Measurements from ENCODE around the gene C20orf144. TPM values are rescaled to one million over a fixed set of nuclear protein-coding genes. Genes with fewer than 3 reads are reported as not detected.

C20orf144 gene
- total and polyA plus RNA-seq, 2 experiments from 2014 or later = 0.26 to 0.66 TPM

DNA sequence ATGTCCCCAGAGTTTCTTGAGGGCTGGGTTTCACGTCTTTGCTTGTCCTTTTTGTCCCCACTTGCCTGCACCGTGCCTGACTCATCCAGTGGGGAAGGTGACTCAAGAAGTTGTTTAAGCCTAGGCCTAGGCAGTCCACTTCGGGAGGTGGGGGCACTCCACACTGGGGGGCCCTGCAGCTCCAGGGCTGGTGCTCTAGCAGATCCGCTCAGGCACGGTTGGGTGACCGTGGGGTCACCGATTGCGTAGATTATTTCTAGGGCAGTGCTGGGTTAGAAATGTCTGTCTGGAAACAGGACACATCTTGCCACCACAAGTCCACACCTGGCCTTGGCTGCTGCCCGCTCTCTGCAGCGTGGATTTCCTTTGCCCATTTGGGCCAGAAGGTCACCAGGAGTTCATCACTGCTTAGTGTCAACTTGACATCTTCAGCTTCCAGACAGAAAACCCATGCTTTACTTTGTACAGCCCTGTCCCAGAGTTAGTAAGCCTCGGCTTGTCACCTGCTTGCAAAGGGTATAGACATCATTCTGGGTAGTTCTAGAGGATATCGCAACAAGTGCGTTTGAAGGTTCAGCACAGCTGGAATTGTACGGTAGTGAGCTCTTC is 13.6 kb upstream of the C20orf144 start (continued):
- TF ChIP-seq ZNF331 (CRISPR knock-in tag; IDR thresholded peaks at IDR 0.05; ENCODE audit: low read depth) = no peak
- TF ChIP-seq, protein P1, sequence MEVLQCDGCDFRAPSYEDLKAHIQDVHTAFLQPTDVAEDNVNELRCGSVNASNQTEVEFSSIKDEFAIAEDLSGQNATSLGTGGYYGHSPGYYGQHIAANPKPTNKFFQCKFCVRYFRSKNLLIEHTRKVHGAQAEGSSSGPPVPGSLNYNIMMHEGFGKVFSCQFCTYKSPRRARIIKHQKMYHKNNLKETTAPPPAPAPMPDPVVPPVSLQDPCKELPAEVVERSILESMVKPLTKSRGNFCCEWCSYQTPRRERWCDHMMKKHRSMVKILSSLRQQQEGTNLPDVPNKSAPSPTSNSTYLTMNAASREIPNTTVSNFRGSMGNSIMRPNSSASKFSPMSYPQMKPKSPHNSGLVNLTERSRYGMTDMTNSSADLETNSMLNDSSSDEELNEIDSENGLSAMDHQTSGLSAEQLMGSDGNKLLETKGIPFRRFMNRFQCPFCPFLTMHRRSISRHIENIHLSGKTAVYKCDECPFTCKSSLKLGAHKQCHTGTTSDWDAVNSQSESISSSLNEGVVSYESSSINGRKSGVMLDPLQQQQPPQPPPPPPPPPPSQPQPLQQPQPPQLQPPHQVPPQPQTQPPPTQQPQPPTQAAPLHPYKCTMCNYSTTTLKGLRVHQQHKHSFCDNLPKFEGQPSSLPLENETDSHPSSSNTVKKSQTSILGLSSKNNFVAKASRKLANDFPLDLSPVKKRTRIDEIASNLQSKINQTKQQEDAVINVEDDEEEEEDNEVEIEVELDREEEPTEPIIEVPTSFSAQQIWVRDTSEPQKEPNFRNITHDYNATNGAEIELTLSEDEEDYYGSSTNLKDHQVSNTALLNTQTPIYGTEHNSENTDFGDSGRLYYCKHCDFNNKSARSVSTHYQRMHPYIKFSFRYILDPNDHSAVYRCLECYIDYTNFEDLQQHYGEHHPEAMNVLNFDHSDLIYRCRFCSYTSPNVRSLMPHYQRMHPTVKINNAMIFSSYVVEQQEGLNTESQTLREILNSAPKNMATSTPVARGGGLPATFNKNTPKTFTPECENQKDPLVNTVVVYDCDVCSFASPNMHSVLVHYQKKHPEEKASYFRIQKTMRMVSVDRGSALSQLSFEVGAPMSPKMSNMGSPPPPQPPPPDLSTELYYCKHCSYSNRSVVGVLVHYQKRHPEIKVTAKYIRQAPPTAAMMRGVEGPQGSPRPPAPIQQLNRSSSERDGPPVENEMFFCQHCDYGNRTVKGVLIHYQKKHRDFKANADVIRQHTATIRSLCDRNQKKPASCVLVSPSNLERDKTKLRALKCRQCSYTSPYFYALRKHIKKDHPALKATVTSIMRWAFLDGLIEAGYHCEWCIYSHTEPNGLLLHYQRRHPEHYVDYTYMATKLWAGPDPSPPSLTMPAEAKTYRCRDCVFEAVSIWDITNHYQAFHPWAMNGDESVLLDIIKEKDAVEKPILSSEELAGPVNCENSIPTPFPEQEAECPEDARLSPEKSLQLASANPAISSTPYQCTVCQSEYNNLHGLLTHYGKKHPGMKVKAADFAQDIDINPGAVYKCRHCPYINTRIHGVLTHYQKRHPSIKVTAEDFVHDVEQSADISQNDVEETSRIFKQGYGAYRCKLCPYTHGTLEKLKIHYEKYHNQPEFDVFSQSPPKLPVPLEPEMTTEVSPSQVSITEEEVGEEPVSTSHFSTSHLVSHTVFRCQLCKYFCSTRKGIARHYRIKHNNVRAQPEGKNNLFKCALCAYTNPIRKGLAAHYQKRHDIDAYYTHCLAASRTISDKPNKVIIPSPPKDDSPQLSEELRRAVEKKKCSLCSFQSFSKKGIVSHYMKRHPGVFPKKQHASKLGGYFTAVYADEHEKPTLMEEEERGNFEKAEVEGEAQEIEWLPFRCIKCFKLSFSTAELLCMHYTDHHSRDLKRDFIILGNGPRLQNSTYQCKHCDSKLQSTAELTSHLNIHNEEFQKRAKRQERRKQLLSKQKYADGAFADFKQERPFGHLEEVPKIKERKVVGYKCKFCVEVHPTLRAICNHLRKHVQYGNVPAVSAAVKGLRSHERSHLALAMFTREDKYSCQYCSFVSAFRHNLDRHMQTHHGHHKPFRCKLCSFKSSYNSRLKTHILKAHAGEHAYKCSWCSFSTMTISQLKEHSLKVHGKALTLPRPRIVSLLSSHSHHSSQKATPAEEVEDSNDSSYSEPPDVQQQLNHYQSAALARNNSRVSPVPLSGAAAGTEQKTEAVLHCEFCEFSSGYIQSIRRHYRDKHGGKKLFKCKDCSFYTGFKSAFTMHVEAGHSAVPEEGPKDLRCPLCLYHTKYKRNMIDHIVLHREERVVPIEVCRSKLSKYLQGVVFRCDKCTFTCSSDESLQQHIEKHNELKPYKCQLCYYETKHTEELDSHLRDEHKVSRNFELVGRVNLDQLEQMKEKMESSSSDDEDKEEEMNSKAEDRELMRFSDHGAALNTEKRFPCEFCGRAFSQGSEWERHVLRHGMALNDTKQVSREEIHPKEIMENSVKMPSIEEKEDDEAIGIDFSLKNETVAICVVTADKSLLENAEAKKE (CRISPR knock-in tag; IDR thresholded peaks at IDR 0.05) = no peak
- TF ChIP-seq JUNB (IDR thresholded peaks at IDR 0.05; ENCODE audit: unreplicated experiment) = no peak
- TF ChIP-seq EZH2phosphoT487 (IDR thresholded peaks at IDR 0.05; ENCODE audit: unreplicated experiment) = no peak
- no peak for TF ChIP-seq ZNF114 (CRISPR knock-in tag; IDR thresholded peaks at IDR 0.05)
- TF ChIP-seq STAT1 (IDR thresholded peaks at IDR 0.05; ENCODE audit: unreplicated experiment) = no peak

DNA sequence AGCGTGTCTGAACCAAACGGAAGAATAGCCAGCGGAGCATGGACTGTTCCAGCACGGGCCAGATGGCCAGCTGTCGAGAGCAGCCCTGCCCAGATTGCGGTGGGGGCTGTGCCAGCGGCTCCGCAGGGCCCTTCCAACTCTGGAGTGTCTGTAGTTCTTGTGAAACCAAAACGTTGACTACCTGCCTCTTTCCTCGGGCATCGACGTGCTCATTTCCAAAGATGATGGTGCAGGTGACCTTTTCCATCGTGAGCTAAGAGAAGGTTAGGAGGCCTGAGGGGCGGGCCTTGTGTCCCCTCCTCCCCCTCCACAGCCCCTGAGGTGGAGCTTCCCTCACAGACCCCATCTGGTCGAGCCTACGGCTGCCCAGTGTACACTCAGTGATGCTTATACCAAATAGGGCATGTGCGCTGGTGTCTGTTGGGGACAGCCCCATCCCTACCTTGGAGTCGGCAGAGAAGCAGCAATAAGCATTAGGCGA is 12.9 kb upstream of the C20orf144 start:
- H3K4me3 ChIP-seq = no peak overlapping the region
- DNase-seq (ENCODE audit: low spot score) = no peak
- H3K27ac ChIP-seq (ENCODE audit: low read depth) = no peak overlapping the region
- peaks cover 2% of the 10 kb centered on the region for H3K27me3 Mint-ChIP-seq (ENCODE audit: insufficient read depth, low read depth, poor library complexity)
- no peak overlapping the region for H3K4me2 ChIP-seq
- TF ChIP-seq EZH2 (IDR thresholded peaks at IDR 0.05; ENCODE audit: low read depth, unreplicated experiment) (no peak), ZNF331 (CRISPR knock-in tag; IDR thresholded peaks at IDR 0.05; ENCODE audit: low read depth) (no peak), EZH2phosphoT487 (IDR thresholded peaks at IDR 0.05; ENCODE audit: unreplicated experiment) (no peak)
- TF ChIP-seq, protein P2, sequence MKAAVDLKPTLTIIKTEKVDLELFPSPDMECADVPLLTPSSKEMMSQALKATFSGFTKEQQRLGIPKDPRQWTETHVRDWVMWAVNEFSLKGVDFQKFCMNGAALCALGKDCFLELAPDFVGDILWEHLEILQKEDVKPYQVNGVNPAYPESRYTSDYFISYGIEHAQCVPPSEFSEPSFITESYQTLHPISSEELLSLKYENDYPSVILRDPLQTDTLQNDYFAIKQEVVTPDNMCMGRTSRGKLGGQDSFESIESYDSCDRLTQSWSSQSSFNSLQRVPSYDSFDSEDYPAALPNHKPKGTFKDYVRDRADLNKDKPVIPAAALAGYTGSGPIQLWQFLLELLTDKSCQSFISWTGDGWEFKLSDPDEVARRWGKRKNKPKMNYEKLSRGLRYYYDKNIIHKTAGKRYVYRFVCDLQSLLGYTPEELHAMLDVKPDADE (IDR thresholded peaks at IDR 0.05) = no peak
- H3K27me3 ChIP-seq (ENCODE audit: insufficient read depth) = no peaks in the 10 kb centered on the region
- no peaks in the 10 kb centered on the region for H3K9me3 Mint-ChIP-seq
- H2AFZ ChIP-seq = no peak overlapping the region
- H3K4me3 Mint-ChIP-seq = no peak overlapping the region
- no peaks in the 10 kb centered on the region for H3K36me3 ChIP-seq (ENCODE audit: insufficient read depth)
- no peak; the same call in 2 of the 3 replicates for ATAC-seq
- H3K79me2 ChIP-seq (replicated peaks; ENCODE audit: insufficient read depth) = no peaks in the 10 kb centered on the region
- H3K9me2 ChIP-seq (ENCODE audit: insufficient read depth) = no peaks in the 10 kb centered on the region
- no peaks in the 10 kb centered on the region for H3F3A ChIP-seq (replicated peaks; ENCODE audit: low read depth)
- H3K4me1 ChIP-seq (ENCODE audit: insufficient read depth) = no peaks in the 10 kb centered on the region; the same call in 1 of the 2 replicates
- H3K4me1 Mint-ChIP-seq = peaks cover 18% of the 10 kb centered on the region; the same call in 2 of the 3 replicates
- H4K20me1 ChIP-seq (replicated peaks; ENCODE audit: insufficient read depth) = no peaks in the 10 kb centered on the region
- no peak overlapping the region; the same call in 1 of the 2 replicates for H3K27ac Mint-ChIP-seq
- peaks cover 14% of the 10 kb centered on the region; the same call in 2 of the 3 replicates for H3K36me3 Mint-ChIP-seq (ENCODE audit: low read depth)
